ENCODE data around the gene CEP57L1. TPM values are rescaled to one million over a fixed set of nuclear protein-coding genes. Genes with fewer than 3 reads are reported as not detected.

The CEP57L1 gene
- 10 to 100 TPM; 23.8 to 36.9 TPM for total RNA-seq

- ChIA-PET POLR2A (interaction anchor here (0.7 to 1.8 kb wide), 6 partner anchors 87 to 536 kb away, joined by 3 to 23 read pairs (median 5); partner anchors contain the start of genes CD164, PPIL6 and SMPD2), CTCF (interaction anchor here (0.7 to 2.0 kb wide), 3 partner anchors 22 to 537 kb away, joined by 3 to 12 read pairs (median 4); no protein-coding TSS in a partner anchor)
- H3K4me3 Mint-ChIP-seq: peak within 1 kb of the TSS; percentile 91
- DNase-seq (peak; percentile 97), ATAC-seq (peak; percentile 79)
- no peaks in the 10 kb centered on the region for H3K9me3 Mint-ChIP-seq (ENCODE audit: low read depth)
- H3K4me1 Mint-ChIP-seq: peaks cover 46% of the 10 kb centered on the region
- intact Hi-C loops (cut with DNase I, micrococcal nuclease): loop anchor here (1.0 to 2.0 kb wide), 13 partner anchors 86 to 1137 kb away; partner anchors contain the start of genes CD164 (in 2 of the 2), SNX3 (in 2 of the 2), AK9 (in 1 of the 2) and CDC40 (in 1 of the 2)
- peak within 1 kb of the TSS; percentile 99 for H3K27ac Mint-ChIP-seq
- peaks cover 11% of the 10 kb centered on the region for H3K36me3 Mint-ChIP-seq (ENCODE audit: low read depth)
- H3K27me3 Mint-ChIP-seq: no peaks in the 10 kb centered on the region
Observed at GRCh38 chr6:109095036-109095834, at the start of gene CEP57L1. Gene CEP57L1 (plus strand): TSS chr6:109095507. CDS start chr6:109145222, 49,715 bp downstream.

- peak; percentile 16 for ATAC-seq
- peaks cover 2% of the 10 kb centered on the region for H3K9me3 Mint-ChIP-seq (ENCODE audit: low read depth)
- H3K27ac Mint-ChIP-seq: no peak overlapping the region
- POLR2A ChIA-PET: no interaction called here
- H3K36me3 Mint-ChIP-seq (ENCODE audit: low read depth): no peaks in the 10 kb centered on the region
- H3K27me3 Mint-ChIP-seq: no peaks in the 10 kb centered on the region
- DNase-seq: no peak
- H3K4me1 Mint-ChIP-seq: peaks cover 24% of the 10 kb centered on the region
- intact Hi-C loops (cut with DNase I, micrococcal nuclease): no loop called here
- no peak overlapping the region for H3K4me3 Mint-ChIP-seq
- CTCF ChIA-PET: interaction anchor here (0.7 kb wide), 1 partner anchor 9 kb away, joined by 3 read pairs; no protein-coding TSS in a partner anchor
Observed at GRCh38 chr6:109048176-109048575, 47.1 kb upstream of the CEP57L1 start.

- ChIA-PET POLR2A (no interaction called here), CTCF (interaction anchor here (0.7 to 2.7 kb wide), 2 partner anchors 9 to 23 kb away, joined by 3 to 19 read pairs; no protein-coding TSS in a partner anchor)
- intact Hi-C loops (cut with DNase I, micrococcal nuclease): no loop called here
- H3K36me3 Mint-ChIP-seq (ENCODE audit: low read depth): no peaks in the 10 kb centered on the region
- no peak overlapping the region for H3K27ac Mint-ChIP-seq
- peaks cover 28% of the 10 kb centered on the region for H3K4me1 Mint-ChIP-seq
- no peaks in the 10 kb centered on the region for H3K27me3 Mint-ChIP-seq
- H3K9me3 Mint-ChIP-seq (ENCODE audit: low read depth): peaks cover 2% of the 10 kb centered on the region
- ATAC-seq: no peak
- DNase-seq: no peak
- no peak overlapping the region for H3K4me3 Mint-ChIP-seq
Observed at GRCh38 chr6:109048670-109049415, 46.5 kb upstream of the CEP57L1 start.

- Mint-ChIP-seq H3K4me3 (no peak overlapping the region), H3K27me3 (no peaks in the 10 kb centered on the region), H3K4me1 (peaks cover 28% of the 10 kb centered on the region), H3K9me3 (ENCODE audit: low read depth) (peaks cover 2% of the 10 kb centered on the region), H3K36me3 (ENCODE audit: low read depth) (no peaks in the 10 kb centered on the region), H3K27ac (no peak overlapping the region)
- POLR2A ChIA-PET: no interaction called here
- ATAC-seq: no peak
- intact Hi-C loops (cut with DNase I, micrococcal nuclease): no loop called here
- CTCF ChIA-PET: interaction anchor here (0.7 to 2.7 kb wide), 3 partner anchors 22 to 1422 kb away, joined by 3 to 19 read pairs (median 3); no protein-coding TSS in a partner anchor
- no peak for DNase-seq
Observed at GRCh38 chr6:109050012-109050411, 45.3 kb upstream of the CEP57L1 start.

GRCh38 chr6:109050447-109051102 lies 44.7 kb upstream of the CEP57L1 start:
- no peak for ATAC-seq
- H3K27me3 Mint-ChIP-seq: no peaks in the 10 kb centered on the region
- intact Hi-C loops (cut with DNase I, micrococcal nuclease): no loop called here
- H3K4me1 Mint-ChIP-seq: peaks cover 28% of the 10 kb centered on the region
- peaks cover 2% of the 10 kb centered on the region for H3K9me3 Mint-ChIP-seq (ENCODE audit: low read depth)
- H3K36me3 Mint-ChIP-seq (ENCODE audit: low read depth): no peaks in the 10 kb centered on the region
- no peak overlapping the region for H3K27ac Mint-ChIP-seq
- no peak for DNase-seq
- CTCF ChIA-PET: interaction anchor here (0.7 to 2.7 kb wide), 4 partner anchors 15 to 1421 kb away, joined by 3 to 19 read pairs (median 4); no protein-coding TSS in a partner anchor
- POLR2A ChIA-PET: no interaction called here
- H3K4me3 Mint-ChIP-seq: no peak overlapping the region

GRCh38 chr6:109051301-109052017 lies 43.8 kb upstream of the CEP57L1 start:
- CTCF ChIA-PET: interaction anchor here (1.0 to 2.7 kb wide), 3 partner anchors 16 to 21 kb away, joined by 3 to 19 read pairs (median 5); no protein-coding TSS in a partner anchor
- ATAC-seq: no peak
- Mint-ChIP-seq H3K4me1 (peaks cover 31% of the 10 kb centered on the region), H3K27ac (no peak overlapping the region), H3K4me3 (no peak overlapping the region), H3K36me3 (ENCODE audit: low read depth) (no peaks in the 10 kb centered on the region), H3K9me3 (ENCODE audit: low read depth) (peaks cover 2% of the 10 kb centered on the region), H3K27me3 (no peaks in the 10 kb centered on the region)
- POLR2A ChIA-PET: no interaction called here
- intact Hi-C loops (cut with DNase I, micrococcal nuclease): no loop called here
- no peak for DNase-seq

GRCh38 chr6:109052018-109052651 lies 43.2 kb upstream of the CEP57L1 start:
- H3K27ac Mint-ChIP-seq: no peak overlapping the region
- no peaks in the 10 kb centered on the region for H3K36me3 Mint-ChIP-seq (ENCODE audit: low read depth)
- H3K27me3 Mint-ChIP-seq: no peaks in the 10 kb centered on the region
- no peak for ATAC-seq
- H3K4me1 Mint-ChIP-seq: peaks cover 31% of the 10 kb centered on the region
- ChIA-PET CTCF (interaction anchor here (1.0 to 2.1 kb wide), 2 partner anchors 16 to 21 kb away, joined by 3 to 5 read pairs; no protein-coding TSS in a partner anchor), POLR2A (no interaction called here)
- intact Hi-C loops (cut with DNase I, micrococcal nuclease): no loop called here
- H3K4me3 Mint-ChIP-seq: no peak overlapping the region
- H3K9me3 Mint-ChIP-seq (ENCODE audit: low read depth): peaks cover 2% of the 10 kb centered on the region
- DNase-seq: no peak

GRCh38 chr6:109052852-109053251 lies 42.5 kb upstream of the CEP57L1 start:
- intact Hi-C loops (cut with DNase I, micrococcal nuclease): no loop called here
- peaks cover 31% of the 10 kb centered on the region for H3K4me1 Mint-ChIP-seq
- no peaks in the 10 kb centered on the region for H3K36me3 Mint-ChIP-seq (ENCODE audit: low read depth)
- H3K27me3 Mint-ChIP-seq: no peaks in the 10 kb centered on the region
- H3K27ac Mint-ChIP-seq: no peak overlapping the region
- no peak overlapping the region for H3K4me3 Mint-ChIP-seq
- H3K9me3 Mint-ChIP-seq (ENCODE audit: low read depth): peaks cover 2% of the 10 kb centered on the region
- DNase-seq: no peak
- CTCF ChIA-PET: interaction anchor here (1.0 kb wide), 1 partner anchor 20 kb away, joined by 3 read pairs; no protein-coding TSS in a partner anchor
- POLR2A ChIA-PET: no interaction called here
- no peak for ATAC-seq

GRCh38 chr6:109053336-109053735 lies 42.0 kb upstream of the CEP57L1 start:
- Mint-ChIP-seq H3K4me3 (no peak overlapping the region), H3K36me3 (ENCODE audit: low read depth) (no peaks in the 10 kb centered on the region), H3K4me1 (peaks cover 29% of the 10 kb centered on the region), H3K27ac (no peak overlapping the region), H3K9me3 (ENCODE audit: low read depth) (peaks cover 2% of the 10 kb centered on the region), H3K27me3 (no peaks in the 10 kb centered on the region)
- DNase-seq (no peak), ATAC-seq (no peak)
- POLR2A ChIA-PET: no interaction called here
- intact Hi-C loops (cut with DNase I, micrococcal nuclease): no loop called here
- CTCF ChIA-PET: no interaction called here

GRCh38 chr6:109055771-109056235 lies 39.5 kb upstream of the CEP57L1 start:
- Mint-ChIP-seq H3K4me1 (peaks cover 41% of the 10 kb centered on the region), H3K4me3 (no peak overlapping the region), H3K27ac (no peak overlapping the region), H3K36me3 (ENCODE audit: low read depth) (no peaks in the 10 kb centered on the region), H3K9me3 (ENCODE audit: low read depth) (no peaks in the 10 kb centered on the region), H3K27me3 (no peaks in the 10 kb centered on the region)
- ATAC-seq: no peak
- no peak for DNase-seq
- ChIA-PET CTCF (interaction anchor here (0.9 to 2.1 kb wide), 2 partner anchors 17 to 22 kb away, joined by 4 to 7 read pairs; no protein-coding TSS in a partner anchor), POLR2A (no interaction called here)
- intact Hi-C loops (cut with DNase I, micrococcal nuclease): no loop called here

All from activated CD4-positive, alpha-beta T cell treated with anti-CD3 and anti-CD28 coated beads for 36 hours (primary cell).